Progenitor cell of endocrine pancreas (in vitro differentiated cells): Measurements from ENCODE around the gene XIRP2. TPM values are rescaled to one million over a fixed set of nuclear protein-coding genes. Genes with fewer than 3 reads are reported as not detected.

Experiments
- DNase-seq: peaks from one replicate; pipeline ENCODE4 v3.0.0; 2021; ENCODE audit warnings: low spot score; ENCODE audit not compliant: unreplicated experiment
- H3K27ac Mint-ChIP-seq: 2 replicates; pipeline ENCODE4 v1.8.0; 2021; ENCODE audit warnings: mild to moderate bottlenecking, moderate library complexity, mixed read lengths
- H3K27me3 Mint-ChIP-seq: 2 replicates; pipeline ENCODE4 v1.8.0; 2021; ENCODE audit warnings: mixed read lengths
- H3K36me3 Mint-ChIP-seq: 2 replicates; pipeline ENCODE4 v1.8.0; 2022; ENCODE audit warnings: mixed read lengths; ENCODE audit not compliant: insufficient read depth
- H3K4me1 Mint-ChIP-seq: 2 replicates; pipeline ENCODE4 v1.8.0; 2021; ENCODE audit warnings: low read depth, mixed read lengths
- H3K4me3 Mint-ChIP-seq: 2 replicates; pipeline ENCODE4 v1.8.0; 2021; ENCODE audit warnings: low read depth, mild to moderate bottlenecking, moderate library complexity, mixed read lengths
- H3K9me3 Mint-ChIP-seq: 2 replicates; pipeline ENCODE4 v1.8.0; 2021; ENCODE audit warnings: low read depth, mixed read lengths
- CTCF ChIP-seq: fragments of 200-600 bp; sonication (generic); IDR thresholded peaks from one replicate; pipeline ENCODE4 v1.5.0; 2021; ENCODE audit warnings: antibody characterized with exemption, mild to moderate bottlenecking; ENCODE audit not compliant: unreplicated experiment
- total RNA-seq: library from RNA; stranded (reverse); gene quantifications from 2 replicates; pipeline ENCODE4 v1.2.1, GENCODE V29; 2021

The XIRP2 gene
- total RNA-seq, 1 donor from 2014 or later: 0.12 TPM

DNA sequence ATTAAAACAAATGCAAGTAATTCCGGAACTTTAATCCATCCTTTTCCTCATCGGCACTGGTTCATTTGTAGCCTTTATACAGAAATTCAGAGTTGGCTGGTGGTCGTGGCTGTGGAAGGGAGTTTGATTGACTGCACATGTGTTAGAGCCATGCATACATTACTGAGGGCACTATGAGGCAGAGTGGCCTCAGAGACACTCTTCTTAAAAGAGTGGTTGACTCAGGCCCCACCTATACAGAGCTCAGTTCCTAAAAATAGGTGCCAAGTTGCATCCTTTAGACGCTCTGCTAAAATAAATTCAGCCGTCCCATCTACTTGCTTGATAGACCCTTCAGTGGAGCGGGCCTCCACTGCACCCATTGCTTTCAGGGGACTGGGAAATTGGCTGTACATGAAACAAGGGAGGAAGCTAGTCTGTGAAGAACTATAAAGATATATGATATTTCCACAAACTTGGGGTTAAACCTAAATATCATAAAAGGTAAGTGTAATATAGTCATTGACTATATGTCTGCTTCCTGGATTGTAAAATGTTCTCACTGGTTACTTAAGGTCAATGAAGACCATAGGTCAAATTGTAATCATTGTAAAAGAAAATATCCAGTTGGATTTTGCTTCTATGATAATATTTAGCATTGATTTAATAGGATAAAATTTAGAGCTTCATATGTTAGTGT lies 298.9 kb downstream of the XIRP2 start:
- no peak for TF ChIP-seq CTCF
- peaks cover 3% of the 10 kb centered on the region for H3K4me1 Mint-ChIP-seq
- H3K27ac Mint-ChIP-seq: no peak overlapping the region
- H3K36me3 Mint-ChIP-seq: no peaks in the 10 kb centered on the region
- no peaks in the 10 kb centered on the region for H3K27me3 Mint-ChIP-seq
- no peak for DNase-seq
- H3K9me3 Mint-ChIP-seq: no peaks in the 10 kb centered on the region
- H3K4me3 Mint-ChIP-seq: no peak overlapping the region

GRCh38 chr2:167187978-167188967 lies 300.0 kb downstream of the XIRP2 start:
- Mint-ChIP-seq H3K4me1 (peaks cover 5% of the 10 kb centered on the region), H3K4me3 (no peak overlapping the region), H3K27me3 (no peaks in the 10 kb centered on the region), H3K36me3 (no peaks in the 10 kb centered on the region), H3K27ac (no peak overlapping the region), H3K9me3 (no peaks in the 10 kb centered on the region)
- TF ChIP-seq CTCF: no peak
- DNase-seq: no peak

GRCh38 chr2:167190053-167190452 lies 301.8 kb downstream of the XIRP2 start:
- DNase-seq: no peak
- TF ChIP-seq CTCF: no peak
- Mint-ChIP-seq H3K9me3 (no peaks in the 10 kb centered on the region), H3K4me3 (no peak overlapping the region), H3K27me3 (no peaks in the 10 kb centered on the region), H3K36me3 (no peaks in the 10 kb centered on the region), H3K27ac (no peak overlapping the region), H3K4me1 (peaks cover 5% of the 10 kb centered on the region)

DNA sequence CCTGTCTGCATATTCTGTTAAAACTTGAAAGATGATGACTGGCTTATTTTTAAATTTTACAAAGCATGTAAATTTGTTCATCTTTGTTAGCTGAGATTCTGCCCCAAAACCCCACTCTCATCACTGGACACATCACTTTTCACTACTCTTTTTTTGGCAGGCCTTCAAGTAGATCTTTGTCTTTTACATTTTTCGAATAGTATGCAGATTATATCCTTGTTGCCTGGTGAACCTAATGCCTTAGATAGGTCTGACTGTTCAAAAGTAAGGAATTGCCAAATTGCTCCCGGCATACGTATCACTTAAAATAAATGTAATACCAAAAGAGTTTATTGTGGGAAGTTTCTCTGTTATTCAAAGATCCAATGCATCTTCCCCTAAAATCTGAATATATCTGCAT lies 303.3 kb downstream of the XIRP2 start:
- Mint-ChIP-seq H3K27ac (no peak overlapping the region), H3K9me3 (no peaks in the 10 kb centered on the region), H3K4me3 (no peak overlapping the region), H3K27me3 (no peaks in the 10 kb centered on the region), H3K4me1 (peaks cover 4% of the 10 kb centered on the region), H3K36me3 (no peaks in the 10 kb centered on the region)
- DNase-seq: no peak
- TF ChIP-seq CTCF: no peak

- no peak overlapping the region for H3K4me3 Mint-ChIP-seq
- H3K27ac Mint-ChIP-seq: no peak overlapping the region
- peaks cover 13% of the 10 kb centered on the region for H3K4me1 Mint-ChIP-seq
- no peaks in the 10 kb centered on the region for H3K36me3 Mint-ChIP-seq
- no peaks in the 10 kb centered on the region for H3K9me3 Mint-ChIP-seq
- DNase-seq: no peak
- no peak for TF ChIP-seq CTCF
- no peaks in the 10 kb centered on the region for H3K27me3 Mint-ChIP-seq
Observed at GRCh38 chr2:167192833-167193232, 304.6 kb downstream of the XIRP2 start.
